GM18507 (cell line): ENCODE results near the gene TGM3.
"Not testable (repeated sequence)": the region's sequence is repeated elsewhere in the genome, so short reads cannot be mapped to it uniquely, and the experiment has no call there.

Experiments
- DNase-seq: peaks from one replicate; pipeline ENCODE4 v3.0.0; 2011; ENCODE audit warnings: low read depth; ENCODE audit not compliant: insufficient read length; ENCODE audit errors: extremely low spot score
- FAIRE-seq: peaks from 2 replicates; lab custom pipeline; 2011; peaks lifted over from hg19 to GRCh38; lab: Jason Lieb, UNC

The TGM3 gene, protein sequence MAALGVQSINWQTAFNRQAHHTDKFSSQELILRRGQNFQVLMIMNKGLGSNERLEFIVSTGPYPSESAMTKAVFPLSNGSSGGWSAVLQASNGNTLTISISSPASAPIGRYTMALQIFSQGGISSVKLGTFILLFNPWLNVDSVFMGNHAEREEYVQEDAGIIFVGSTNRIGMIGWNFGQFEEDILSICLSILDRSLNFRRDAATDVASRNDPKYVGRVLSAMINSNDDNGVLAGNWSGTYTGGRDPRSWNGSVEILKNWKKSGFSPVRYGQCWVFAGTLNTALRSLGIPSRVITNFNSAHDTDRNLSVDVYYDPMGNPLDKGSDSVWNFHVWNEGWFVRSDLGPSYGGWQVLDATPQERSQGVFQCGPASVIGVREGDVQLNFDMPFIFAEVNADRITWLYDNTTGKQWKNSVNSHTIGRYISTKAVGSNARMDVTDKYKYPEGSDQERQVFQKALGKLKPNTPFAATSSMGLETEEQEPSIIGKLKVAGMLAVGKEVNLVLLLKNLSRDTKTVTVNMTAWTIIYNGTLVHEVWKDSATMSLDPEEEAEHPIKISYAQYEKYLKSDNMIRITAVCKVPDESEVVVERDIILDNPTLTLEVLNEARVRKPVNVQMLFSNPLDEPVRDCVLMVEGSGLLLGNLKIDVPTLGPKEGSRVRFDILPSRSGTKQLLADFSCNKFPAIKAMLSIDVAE

DNA sequence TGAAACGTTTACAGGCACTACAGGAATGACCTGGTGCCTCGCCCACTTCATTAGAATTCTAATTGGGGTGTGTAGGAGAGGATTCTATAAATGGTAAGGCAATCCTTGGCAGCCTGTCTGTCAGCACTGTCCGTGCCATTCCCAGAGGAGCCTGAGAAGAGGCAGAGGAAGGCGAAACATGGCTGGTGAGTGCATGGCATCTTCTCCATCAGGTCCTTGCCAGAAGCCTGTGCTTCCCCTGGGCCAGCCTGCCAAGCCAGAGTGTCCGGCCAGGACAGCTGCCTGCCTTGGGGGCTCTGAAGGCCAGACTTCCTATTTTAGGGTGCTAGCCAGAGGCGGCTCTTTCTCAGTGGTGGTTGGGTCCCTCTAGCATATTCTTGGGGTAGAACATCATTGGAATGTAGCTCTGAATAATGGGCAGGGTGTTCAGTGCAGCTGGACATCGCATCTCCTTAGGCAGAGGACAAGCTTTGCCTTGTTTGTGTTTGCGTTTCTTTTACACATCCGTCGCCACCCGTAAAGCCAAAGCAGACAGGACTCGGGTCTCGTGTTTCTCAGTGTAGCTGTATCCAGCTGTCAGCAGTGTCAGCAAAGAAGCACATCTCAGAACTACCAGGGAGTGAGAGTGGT is at the start of gene TGM3:
Gene TGM3, plus strand, starts transcription at position 116 of the 630 bp plus-strand sequence. Its CDS starts 63 bp downstream, at position 179.
- FAIRE-seq, result no peak
- DNase-seq, result no peak

DNA sequence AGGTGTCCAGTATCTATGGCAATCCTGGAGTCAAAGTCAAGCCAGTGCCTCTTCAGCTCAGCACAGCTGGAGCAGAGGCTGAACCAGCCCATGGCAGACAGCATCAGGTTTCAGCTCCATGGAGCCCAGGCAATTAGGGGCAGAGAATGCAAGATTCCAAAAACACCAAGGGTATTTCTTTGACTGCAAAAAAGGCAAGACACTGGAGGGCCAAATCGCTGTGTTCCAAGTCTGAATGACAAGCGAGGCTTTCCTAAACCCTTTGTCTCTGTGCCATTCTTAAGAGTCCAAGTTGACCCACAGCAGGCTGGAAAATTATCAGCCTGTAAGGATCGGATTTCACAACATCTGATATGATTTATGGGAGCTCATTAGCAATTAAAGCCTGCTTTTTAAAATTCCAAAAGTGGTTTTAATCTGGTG is 49.7 kb upstream of the TGM3 start:
- DNase-seq, result no peak
- FAIRE-seq, result no peak

- DNase-seq (no peak), FAIRE-seq (no peak)
Observed at GRCh38 chr20:2248837-2249236, 47.0 kb upstream of the TGM3 start.

DNA sequence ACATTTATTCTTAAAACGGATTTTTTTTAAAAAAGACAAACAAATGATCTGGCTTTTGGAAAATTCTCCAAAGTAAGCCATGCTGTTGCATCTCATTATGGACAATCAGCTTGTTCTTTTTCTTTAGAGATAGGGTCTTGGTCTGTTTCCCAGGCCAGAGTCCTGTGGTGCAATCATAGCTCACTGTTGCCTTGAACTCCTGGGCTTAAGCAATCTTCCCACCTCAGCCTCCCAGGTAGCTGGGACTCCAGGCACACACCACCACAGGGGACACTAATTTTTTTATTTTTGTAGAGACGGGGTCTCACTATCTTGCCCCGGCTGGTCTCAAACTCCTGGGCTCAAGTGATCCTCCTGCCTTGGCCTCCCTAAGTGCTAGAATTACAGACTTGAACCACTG is 45.9 kb upstream of the TGM3 start:
- no peak for DNase-seq
- no peak for FAIRE-seq

DNA sequence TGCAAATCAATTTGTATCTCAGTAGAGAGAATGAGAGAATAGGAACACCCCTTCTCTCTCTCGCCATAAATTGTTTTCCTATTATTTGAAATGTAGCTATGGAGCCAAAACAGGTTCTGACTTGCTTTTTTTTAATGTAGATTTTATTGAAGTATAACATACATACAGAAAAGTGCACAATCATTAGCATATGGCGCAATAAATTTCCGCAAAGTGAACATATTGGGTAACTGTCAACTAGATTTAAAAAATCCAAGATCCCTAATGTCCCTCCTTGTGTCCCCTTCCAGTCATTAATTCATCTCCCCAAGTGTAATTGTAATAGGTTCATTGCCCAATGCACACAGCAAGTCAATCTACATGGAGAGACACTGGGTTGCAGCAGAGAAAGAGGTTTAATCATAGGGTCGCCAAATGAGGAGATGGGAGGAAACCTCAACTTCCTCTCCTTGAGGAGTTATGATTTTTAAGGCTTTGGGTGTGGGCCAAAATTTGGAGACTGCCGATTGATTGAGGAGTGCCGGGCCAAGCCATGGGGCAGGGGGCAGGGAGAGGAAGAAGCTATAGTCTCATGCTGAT is 43.3 kb upstream of the TGM3 start:
- FAIRE-seq (no peak), DNase-seq (no peak)

DNA sequence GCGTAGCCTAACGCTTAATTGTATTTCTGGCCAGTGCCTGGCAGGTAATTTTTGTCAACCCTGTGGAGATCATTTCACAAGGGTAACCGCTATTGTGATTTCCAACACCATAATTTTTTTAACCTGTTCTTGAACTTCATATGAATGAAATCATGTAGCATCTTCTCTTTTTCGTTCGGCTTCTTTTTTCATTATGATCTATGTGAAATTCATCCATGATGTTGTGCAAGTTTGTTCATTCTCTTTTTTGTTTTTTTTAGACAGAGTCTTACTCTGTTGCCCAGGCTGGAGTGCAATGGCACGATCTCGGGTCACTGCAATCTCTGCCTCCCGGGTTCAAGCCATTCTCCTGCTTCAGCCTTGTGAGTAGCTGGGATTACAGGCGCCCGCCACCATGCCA is 42.5 kb upstream of the TGM3 start:
- DNase-seq, result no peak
- no peak for FAIRE-seq

DNA sequence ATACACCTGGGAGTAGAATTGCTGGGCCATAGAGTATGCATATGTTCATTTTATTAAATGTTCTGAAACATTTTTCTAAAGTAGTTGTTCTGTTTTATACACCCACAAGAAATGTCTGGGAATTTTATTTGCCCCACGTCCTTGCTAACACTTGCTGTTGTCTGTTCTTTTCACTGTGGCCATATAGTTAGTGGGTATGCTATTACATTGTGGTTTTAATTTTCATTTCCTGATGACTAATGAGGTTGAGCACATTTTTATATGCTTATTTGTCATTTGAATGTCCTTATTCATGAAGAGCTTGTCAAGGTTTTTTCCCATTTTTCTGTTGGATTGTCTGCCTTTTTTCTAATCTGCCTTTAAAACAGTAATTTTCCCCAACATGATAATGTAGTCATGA is 41.5 kb upstream of the TGM3 start:
- FAIRE-seq, result no peak
- DNase-seq, result no peak

DNA sequence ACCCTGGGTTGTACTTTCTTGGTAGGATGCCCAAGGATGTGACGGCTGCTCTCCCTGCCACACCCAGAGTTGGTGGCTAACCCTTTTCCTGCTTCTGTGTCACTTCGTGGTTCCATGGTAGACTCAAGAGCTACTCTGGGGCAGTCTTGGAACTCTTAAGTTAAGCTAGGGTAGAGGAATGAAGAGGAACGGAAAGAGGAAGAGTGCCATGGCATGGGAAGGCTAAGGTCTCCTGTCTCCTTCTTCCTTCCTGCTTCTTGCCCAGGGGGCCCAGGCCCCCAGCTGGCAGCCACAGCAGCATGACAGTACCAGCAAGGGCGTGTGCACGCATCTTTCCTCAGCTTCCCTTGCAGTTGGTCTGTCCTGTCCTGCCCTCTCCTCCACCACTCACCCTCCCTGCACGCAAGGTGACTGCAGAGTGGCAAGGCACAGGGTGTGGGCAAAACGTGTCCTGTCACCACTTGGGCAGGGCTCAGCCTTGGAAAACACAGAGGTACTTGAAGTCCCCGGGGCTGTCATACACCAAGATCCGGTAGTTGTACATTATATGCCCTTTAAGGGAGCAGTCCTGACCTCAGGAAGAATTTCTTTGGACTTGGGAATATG is 39.8 kb upstream of the TGM3 start:
- no peak for DNase-seq
- no peak for FAIRE-seq

DNA sequence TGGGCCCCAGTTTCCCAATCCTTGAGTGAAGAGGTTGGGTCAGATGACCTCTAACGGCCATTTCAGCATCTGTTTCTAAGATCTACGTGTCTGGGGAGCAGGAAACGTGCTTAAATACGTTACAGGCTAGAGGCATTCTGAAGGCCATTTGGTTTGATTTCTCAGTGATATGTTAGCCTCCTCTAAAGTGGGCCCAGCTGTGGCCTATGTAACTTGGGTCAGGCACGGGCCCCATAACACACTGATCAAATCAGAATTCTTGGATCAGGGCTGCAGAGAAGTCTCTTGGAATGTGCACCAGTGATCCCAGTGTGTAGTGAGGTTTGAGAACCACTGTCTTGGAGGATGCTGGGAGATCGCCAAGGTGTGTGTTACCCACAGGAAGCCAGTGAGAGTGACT is 36.1 kb upstream of the TGM3 start:
- FAIRE-seq (no peak), DNase-seq (no peak)

GRCh38 chr20:2260250-2260649 is 35.6 kb upstream of the TGM3 start:
- DNase-seq, result no peak
- FAIRE-seq, result no peak

DNA sequence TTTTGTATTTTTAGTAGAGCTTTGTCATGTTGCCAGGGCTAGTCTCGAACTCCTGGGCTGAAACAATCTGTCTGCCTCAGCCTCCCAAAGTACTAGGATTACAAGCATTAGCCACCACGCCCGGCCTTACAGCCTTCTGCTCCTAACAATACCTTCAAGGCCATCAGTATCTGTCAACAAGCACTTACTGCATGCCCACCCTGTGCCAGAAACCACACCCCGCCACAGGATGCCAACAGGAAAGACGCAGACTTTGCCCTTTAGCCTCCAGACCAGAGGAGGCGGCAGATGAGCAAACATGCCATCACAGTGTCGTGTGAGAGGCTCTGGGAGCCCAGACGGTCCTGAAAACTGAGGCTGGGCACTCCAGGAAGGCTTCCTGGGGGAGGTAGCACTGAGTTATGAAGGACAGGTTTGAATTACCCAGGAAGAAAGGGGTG is 34.7 kb upstream of the TGM3 start:
- DNase-seq, result no peak
- FAIRE-seq, result no peak

DNA sequence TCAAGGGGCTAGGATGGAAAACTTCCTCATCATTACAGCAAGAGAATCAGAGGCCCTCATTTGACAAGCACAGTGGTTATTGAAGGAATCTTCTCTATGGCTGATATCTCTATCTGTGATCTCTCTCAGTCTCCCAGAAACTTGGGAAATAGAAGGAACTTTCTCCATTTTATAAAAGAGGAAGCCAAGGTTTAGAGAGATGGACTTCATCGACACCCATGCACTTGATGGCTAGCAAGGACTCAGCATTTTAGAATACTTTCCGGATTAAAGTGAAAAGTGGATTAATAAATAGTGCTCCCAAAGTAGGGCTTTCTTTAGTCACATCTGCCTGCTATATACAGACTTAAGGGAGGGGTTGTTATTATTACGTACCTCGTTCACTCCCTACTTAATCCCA is 34.2 kb upstream of the TGM3 start:
- DNase-seq (no peak), FAIRE-seq (no peak)

GRCh38 chr20:2264118-2264517 is 31.7 kb upstream of the TGM3 start:
- FAIRE-seq, result no peak

GRCh38 chr20:2264621-2265374 is 31.0 kb upstream of the TGM3 start:
- DNase-seq, FAIRE-seq: not testable (repeated sequence)

More at GRCh38 chr20:2264118-2264517, 31.7 kb upstream of the TGM3 start:
- no peak for DNase-seq

DNA sequence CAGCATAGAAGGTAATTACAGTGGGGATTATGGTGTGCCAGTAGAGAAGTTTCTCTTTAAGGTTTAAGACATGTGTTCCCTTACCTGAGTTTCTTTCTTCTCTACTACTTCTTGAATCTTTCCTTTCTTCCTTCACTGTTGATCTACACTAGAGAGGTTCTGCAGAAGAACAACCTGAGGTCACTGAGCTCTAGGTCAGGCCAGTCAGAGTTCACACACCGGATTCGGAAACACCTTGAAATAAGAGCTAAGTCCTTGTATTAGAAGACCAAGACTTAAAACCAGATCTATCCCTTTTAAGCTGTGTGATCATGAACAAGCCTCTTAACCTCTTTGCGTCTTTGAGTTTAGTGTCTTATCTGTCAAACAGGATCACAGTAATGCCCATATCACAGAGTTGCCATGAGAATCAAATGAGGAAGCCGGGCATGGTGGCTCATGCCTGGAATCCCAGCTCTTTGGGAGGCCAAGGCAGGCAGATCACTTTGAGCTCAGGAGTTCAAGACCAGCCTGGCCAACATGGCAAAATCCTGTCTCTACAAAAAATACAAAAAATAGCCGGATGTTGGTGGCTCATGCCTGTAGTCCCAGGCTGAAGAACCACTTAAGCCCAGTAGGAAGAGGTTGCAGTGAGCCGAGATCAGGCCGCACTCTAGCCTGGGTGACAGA is 22.0 kb upstream of the TGM3 start:
- FAIRE-seq (no peak), DNase-seq (no peak)

DNA sequence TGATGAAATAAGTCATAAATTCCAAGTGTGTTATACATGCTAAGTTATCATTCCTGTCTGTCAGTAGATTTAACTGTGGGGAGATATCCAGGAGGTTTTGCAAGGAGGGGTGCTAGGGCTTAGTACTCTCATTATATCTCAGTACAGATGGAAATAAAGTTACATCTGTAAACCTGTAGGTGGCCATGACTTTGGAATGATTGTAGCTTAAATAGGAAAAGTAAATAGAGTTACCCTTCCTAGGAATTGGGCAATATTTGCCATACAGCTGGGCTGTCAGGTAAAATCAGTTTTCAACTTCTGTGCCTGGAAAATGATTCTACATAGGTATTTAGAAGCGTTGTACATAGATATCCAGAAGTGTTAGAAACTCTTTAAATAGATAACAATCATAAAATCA is 19.8 kb upstream of the TGM3 start:
- FAIRE-seq, result no peak
- no peak for DNase-seq

GRCh38 chr20:2279253-2279779 is 16.5 kb upstream of the TGM3 start:
- FAIRE-seq (no peak), DNase-seq (no peak)

DNA sequence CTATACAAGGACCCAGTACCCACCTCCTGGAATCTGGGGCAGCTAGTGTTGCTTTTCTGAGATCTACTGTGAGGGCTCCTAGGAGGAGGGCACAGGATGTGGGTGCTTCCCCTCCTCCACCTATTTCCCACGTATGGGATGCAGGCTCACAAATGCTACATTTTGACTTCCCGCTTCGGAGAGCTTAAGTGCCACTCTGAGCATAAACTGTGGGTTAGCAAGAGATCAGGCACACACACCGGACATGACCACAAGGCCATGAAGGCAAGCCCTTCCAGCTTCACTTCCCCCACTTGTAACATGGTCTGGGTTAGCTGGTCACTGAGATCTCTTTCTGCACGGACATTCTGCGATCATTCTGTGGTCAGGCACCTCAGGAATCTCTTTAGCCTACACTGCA is 15.7 kb upstream of the TGM3 start:
- DNase-seq (no peak), FAIRE-seq (no peak)
